Neuronal stem cell (in vitro differentiated cells): ENCODE data around the gene CRYBB2. TPM values are rescaled to one million over a fixed set of nuclear protein-coding genes. Genes with fewer than 3 reads are reported as not detected.
A peak's percentile ranks its signal among the peaks of the same experiment; 100 is the strongest.

Source experiments
- DNase-seq: peaks from one replicate; pipeline ENCODE4 v3.0.0-alpha.2; 2013; ENCODE audit warnings: low spot score
- H2AFZ ChIP-seq: one replicate; pipeline ENCODE4 v1.6.1; 2013; ENCODE audit warnings: mild to moderate bottlenecking, low read length, inconsistent platforms
- H2AK5ac ChIP-seq: 2 replicates; pipeline ENCODE4 v1.6.1; 2013; ENCODE audit warnings: low read depth, mild to moderate bottlenecking, inconsistent platforms, low read length, moderate library complexity, mixed read lengths
- H2BK120ac ChIP-seq: 2 replicates; pipeline ENCODE4 v1.6.1; 2013; ENCODE audit warnings: low read depth, mild to moderate bottlenecking, inconsistent platforms, low read length, moderate library complexity, mixed read lengths
- H2BK12ac ChIP-seq: one replicate; pipeline ENCODE4 v1.6.1; 2013; ENCODE audit warnings: low read length, inconsistent platforms
- H2BK15ac ChIP-seq: 2 replicates; pipeline ENCODE4 v1.6.1; 2013; ENCODE audit warnings: mild to moderate bottlenecking, low read length, inconsistent platforms, mixed read lengths
- H2BK5ac ChIP-seq: one replicate; pipeline ENCODE4 v1.6.1; 2013; ENCODE audit warnings: inconsistent platforms, mild to moderate bottlenecking, low read length, moderate library complexity
- H3K14ac ChIP-seq: one replicate; pipeline ENCODE4 v1.6.1; 2013; ENCODE audit warnings: low read length, inconsistent platforms
- H3K18ac ChIP-seq: 2 replicates; pipeline ENCODE4 v1.6.1; 2013; ENCODE audit warnings: low read length, inconsistent platforms
- H3K23ac ChIP-seq: 2 replicates; pipeline ENCODE4 v1.6.1; 2013; ENCODE audit warnings: low read depth, mild to moderate bottlenecking, mixed read lengths, low read length, inconsistent platforms; ENCODE audit not compliant: poor library complexity
- H3K27ac ChIP-seq: replicated peaks from 3 replicates; pipeline ENCODE4 v1.5.1; 2013; ENCODE audit warnings: low read length, inconsistent platforms
- H3K27me3 ChIP-seq, 3 experiments: 2 replicates each; pipeline ENCODE4 v1.6.1; 2013; ENCODE audit warnings: low read length in 3 of 3, mild to moderate bottlenecking in 2 of 3, inconsistent platforms in 1 of 3, low read depth in 1 of 3, mixed read lengths in 1 of 3, moderate library complexity in 1 of 3; ENCODE audit not compliant: control insufficient read depth in 3 of 3, insufficient read depth in 3 of 3
- H3K36me3 ChIP-seq, 2 donors: replicated peaks in 1 of 2; 2 replicates each; pipeline ENCODE4 v1.6.1; 2013; ENCODE audit warnings: low read length in 2 of 2; ENCODE audit not compliant: control insufficient read depth in 2 of 2, insufficient read depth in 2 of 2
- H3K4ac ChIP-seq: 2 replicates; pipeline ENCODE4 v1.6.1; 2013; ENCODE audit warnings: inconsistent platforms, mild to moderate bottlenecking, low read length, moderate library complexity
- H3K4me1 ChIP-seq, 2 donors: 1 replicate in 1 of 2; 2 replicates in 1 of 2; pipeline ENCODE4 v1.6.1; 2013; ENCODE audit warnings: low read length in 2 of 2, low read depth in 1 of 2; ENCODE audit not compliant: control insufficient read depth in 2 of 2, insufficient read depth in 1 of 2
- H3K4me2 ChIP-seq: one replicate; pipeline ENCODE4 v1.6.1; 2013; ENCODE audit warnings: mild to moderate bottlenecking, low read length, inconsistent platforms; ENCODE audit not compliant: insufficient read depth, poor library complexity, severe bottlenecking
- H3K4me3 ChIP-seq, 2 donors: 2 replicates each; pipeline ENCODE4 v1.5.1; 2013; ENCODE audit warnings: low read length in 2 of 2, mild to moderate bottlenecking in 2 of 2, inconsistent platforms in 1 of 2, moderate library complexity in 1 of 2
- H3K79me1 ChIP-seq: one replicate; pipeline ENCODE4 v1.6.1; 2013; ENCODE audit warnings: low read depth, mild to moderate bottlenecking, inconsistent platforms, low read length, moderate library complexity
- H3K9ac ChIP-seq: one replicate; pipeline ENCODE4 v1.6.1; 2013; ENCODE audit warnings: mild to moderate bottlenecking, low read depth, low read length, inconsistent platforms; ENCODE audit not compliant: poor library complexity
- H3K9me3 ChIP-seq, 2 donors: replicated peaks in 1 of 2; 2 replicates each; pipeline versions ENCODE3 to v1.6.1; 2013; ENCODE audit warnings: low read length in 2 of 2, mild to moderate bottlenecking in 2 of 2, inconsistent platforms in 1 of 2, low read depth in 1 of 2, mixed read lengths in 1 of 2, moderate library complexity in 1 of 2; ENCODE audit not compliant: control insufficient read depth in 2 of 2, insufficient read depth in 1 of 2
- H4K8ac ChIP-seq: one replicate; pipeline ENCODE4 v1.6.1; 2013; ENCODE audit warnings: low read depth, mild to moderate bottlenecking, inconsistent platforms, low read length, moderate library complexity
- H4K91ac ChIP-seq: one replicate; pipeline ENCODE4 v1.6.1; 2013; ENCODE audit warnings: low read length, low read depth, mild to moderate bottlenecking, inconsistent platforms; ENCODE audit not compliant: poor library complexity
- WGBS, 2 donors: extraction: QIAGEN DNeasy Blood & Tissue Kit; methylation state at CpG; one replicate each; pipeline ENCODE4 v1.1.7; 2013; ENCODE audit warnings: missing lambda C conversion rate in 2 of 2, mixed read lengths in 1 of 2; ENCODE audit not compliant: insufficient read length in 2 of 2, insufficient replicate concordance in 1 of 2; ENCODE audit errors: extremely low coverage in 2 of 2; 5-methylcytosine and 5-hydroxymethylcytosine counted together
- polyA plus RNA-seq, 2 experiments: library from polyadenylated mRNA; stranded (reverse); fragments of 200-250 nt; gene quantifications; one replicate each; pipeline ENCODE4 v1.2.3, GENCODE V29; 2013

CRYBB2 gene, protein sequence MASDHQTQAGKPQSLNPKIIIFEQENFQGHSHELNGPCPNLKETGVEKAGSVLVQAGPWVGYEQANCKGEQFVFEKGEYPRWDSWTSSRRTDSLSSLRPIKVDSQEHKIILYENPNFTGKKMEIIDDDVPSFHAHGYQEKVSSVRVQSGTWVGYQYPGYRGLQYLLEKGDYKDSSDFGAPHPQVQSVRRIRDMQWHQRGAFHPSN
- polyA plus RNA-seq (2013, experiment 1 of 2): 0.22 TPM
- polyA plus RNA-seq (2013, experiment 2 of 2): 0.28 TPM

DNA sequence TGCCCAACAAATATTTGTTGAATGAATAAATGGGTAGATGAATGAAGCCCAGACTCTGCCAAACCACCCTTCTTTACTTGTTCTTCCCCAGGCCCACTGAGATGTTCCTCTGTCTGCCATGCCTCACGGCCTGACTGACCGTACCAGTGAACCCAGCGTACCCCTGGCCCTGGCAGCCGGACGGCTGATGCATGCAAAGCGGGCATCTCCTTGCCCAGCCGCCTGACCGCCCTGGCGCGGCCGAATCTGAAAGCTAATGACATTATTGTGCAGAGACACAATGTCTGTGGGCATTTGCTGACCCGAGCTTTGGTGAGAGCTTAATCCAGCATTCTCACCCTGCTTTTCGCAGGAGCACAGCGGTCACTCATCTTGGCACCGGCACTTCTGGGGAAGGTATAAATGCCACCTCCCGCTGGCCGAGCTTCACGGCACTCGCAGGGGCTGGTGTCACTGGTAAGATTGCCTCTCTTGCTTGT lies at the start of gene CRYBB2:
CRYBB2 (plus strand) TSS at position 429 of the 479 bp plus-strand sequence. CDS start 1,791 bp downstream, outside the sequence.
- Histone ChIP-seq H3K4me2 (no peak within 1 kb of the TSS), H2AK5ac (no peak within 1 kb of the TSS), H3K36me3 (no peaks in the 10 kb centered on the region), H3K4me1 (peaks cover 0 to 1% of the 10 kb centered on the region in 2 donors), H3K9me3 (no peaks in the 10 kb centered on the region), H2BK5ac (no peak within 1 kb of the TSS), H4K8ac (no peak within 1 kb of the TSS), H3K9ac (no peak within 1 kb of the TSS), H3K27ac (no peak within 1 kb of the TSS), H3K4ac (no peak within 1 kb of the TSS), H2BK15ac (no peak within 1 kb of the TSS), H3K23ac (peak within 1 kb of the TSS; percentile 36), H3K79me1 (no peaks in the 10 kb centered on the region), H2BK120ac (no peak within 1 kb of the TSS), H2BK12ac (no peak within 1 kb of the TSS), H3K18ac (peak within 1 kb of the TSS; percentile 49), H4K91ac (no peak within 1 kb of the TSS), H3K14ac (no peak within 1 kb of the TSS), H3K4me3 (peak within 1 kb of the TSS in 1 of 2 donors; percentile 33), H3K27me3 (peaks cover 0 to 18% (median 0%) of the 10 kb centered on the region in 3 experiments), H2AFZ (no peak within 1 kb of the TSS)
- no peak for DNase-seq
- WGBS, 2 donors: no CpG with 5 or more reads among the region's 19 CpGs

DNA sequence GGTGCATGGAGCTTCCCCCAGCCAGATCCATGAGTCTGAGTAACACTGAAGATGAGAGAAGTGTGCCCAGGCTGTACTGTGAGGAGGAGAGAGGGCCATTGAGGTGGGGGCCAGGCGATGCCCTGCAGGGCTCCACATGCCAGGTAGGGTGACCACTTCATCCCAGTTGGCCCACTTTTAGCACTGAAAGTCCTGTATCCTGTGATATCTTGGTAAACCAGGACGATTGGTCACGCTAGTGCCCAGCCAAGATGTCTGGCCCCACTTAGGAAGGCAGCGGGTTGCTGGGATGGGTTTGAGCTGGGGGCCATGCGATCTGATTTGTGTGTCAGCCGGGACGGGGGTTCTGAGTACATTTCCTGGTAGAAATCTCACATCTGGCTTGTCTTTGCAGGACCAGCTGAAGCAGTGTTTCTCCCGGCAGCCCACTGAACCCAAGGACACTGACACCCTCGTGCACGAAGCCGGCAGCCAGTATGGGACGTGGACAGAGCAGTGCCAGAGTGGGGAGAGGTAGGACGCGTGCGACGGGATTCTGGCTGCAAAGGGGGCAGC lies 48.9 kb upstream of the CRYBB2 start:
- Histone ChIP-seq H2AFZ (no peak overlapping the region), H3K9me3 (no peaks in the 10 kb centered on the region), H3K79me1 (no peaks in the 10 kb centered on the region), H3K18ac (peak overlapping the region; percentile 25), H3K4ac (no peak overlapping the region), H3K14ac (no peak overlapping the region), H3K4me1 (peaks cover 0 to 2% of the 10 kb centered on the region in 2 donors), H2BK120ac (no peak overlapping the region), H3K4me2 (no peak overlapping the region), H3K27me3 (no peaks in the 10 kb centered on the region), H2BK12ac (no peak overlapping the region), H2BK15ac (no peak overlapping the region), H2AK5ac (no peak overlapping the region), H2BK5ac (no peak overlapping the region), H4K8ac (no peak overlapping the region), H3K36me3 (peaks cover 11 to 27% of the 10 kb centered on the region in 2 donors), H3K4me3 (no peak overlapping the region), H3K9ac (no peak overlapping the region), H4K91ac (no peak overlapping the region), H3K23ac (peak overlapping the region; percentile 52), H3K27ac (no peak overlapping the region)
- DNase-seq: no peak
- WGBS, 2 donors: no CpG with 5 or more reads among the region's 16 CpGs

DNA sequence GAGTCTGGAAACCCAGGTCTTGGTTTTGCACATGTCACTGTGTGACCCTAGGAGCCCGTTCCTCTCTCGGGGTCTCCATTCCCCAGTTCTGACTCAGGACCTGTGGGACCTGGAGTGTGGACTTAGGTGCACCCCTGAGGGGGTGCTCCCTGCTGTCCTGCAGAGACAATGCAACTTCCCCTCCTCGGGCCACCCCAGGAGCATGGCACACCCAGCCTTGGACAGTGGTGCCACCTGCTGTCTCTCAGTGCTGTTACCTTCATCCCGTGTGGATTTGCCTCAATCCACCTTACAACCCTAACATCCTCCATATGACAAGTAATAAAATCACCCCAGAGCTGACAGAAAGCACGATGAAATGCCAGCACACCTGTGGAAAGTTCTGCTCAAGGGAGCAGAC lies 47.3 kb upstream of the CRYBB2 start:
- Histone ChIP-seq H3K14ac (no peak overlapping the region), H3K9me3 (no peaks in the 10 kb centered on the region), H3K9ac (no peak overlapping the region), H3K27ac (no peak overlapping the region), H2BK120ac (no peak overlapping the region), H3K4ac (no peak overlapping the region), H3K4me2 (no peak overlapping the region), H3K18ac (no peak overlapping the region), H2BK12ac (no peak overlapping the region), H2BK5ac (no peak overlapping the region), H3K27me3 (no peaks in the 10 kb centered on the region), H2AK5ac (no peak overlapping the region), H2BK15ac (no peak overlapping the region), H2AFZ (no peak overlapping the region), H3K23ac (no peak overlapping the region), H3K4me1 (peaks cover 0 to 2% of the 10 kb centered on the region in 2 donors), H4K91ac (no peak overlapping the region), H4K8ac (no peak overlapping the region), H3K36me3 (peaks cover 18 to 43% of the 10 kb centered on the region in 2 donors), H3K4me3 (no peak overlapping the region), H3K79me1 (no peaks in the 10 kb centered on the region)
- DNase-seq: no peak
- WGBS, 2 donors: no CpG with 5 or more reads among the region's 5 CpGs

DNA sequence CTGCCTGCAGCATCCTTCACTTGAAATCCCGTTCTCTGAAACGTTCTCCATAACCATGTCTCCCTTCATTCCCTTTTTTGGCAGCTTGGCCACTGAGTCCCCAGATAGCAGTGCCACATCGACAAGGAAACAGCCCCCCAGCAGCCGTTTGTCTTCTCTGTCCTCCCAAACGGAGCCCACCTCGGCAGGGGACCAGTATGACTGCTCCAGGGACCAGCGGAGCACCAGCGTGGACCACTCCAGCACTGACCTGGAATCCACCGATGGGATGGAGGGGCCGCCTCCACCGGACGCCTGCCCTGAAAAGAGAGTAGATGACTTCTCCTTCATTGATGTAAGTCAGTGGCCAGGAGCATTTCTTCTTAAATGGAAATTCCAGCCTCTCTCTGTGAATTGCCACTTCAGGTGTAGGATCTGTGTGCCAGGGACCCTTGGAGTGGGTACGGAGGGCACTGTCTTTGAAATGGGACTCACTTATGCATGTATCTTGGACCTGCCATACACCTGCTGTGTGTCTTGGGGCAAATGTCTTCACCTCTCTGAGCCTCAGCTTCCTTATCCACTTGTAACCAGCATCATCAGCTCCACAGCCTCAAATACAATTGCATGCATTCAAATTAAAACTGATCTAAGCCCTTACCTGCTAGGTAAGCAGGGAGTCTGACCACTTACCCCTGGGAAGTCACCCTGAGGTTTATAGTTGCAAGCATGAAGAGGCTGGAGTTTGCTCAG lies 45.1 kb upstream of the CRYBB2 start:
- peaks cover 19 to 56% of the 10 kb centered on the region in 2 donors for H3K36me3 ChIP-seq

More for the DNA sequence above, 45.1 kb upstream of the CRYBB2 start:
- H4K91ac ChIP-seq: no peak overlapping the region
- H2BK12ac ChIP-seq: no peak overlapping the region
- no peak overlapping the region for H4K8ac ChIP-seq
- H3K4me1 ChIP-seq: peaks cover 0 to 2% of the 10 kb centered on the region in 2 donors
- no peak overlapping the region for H2BK15ac ChIP-seq
- no peak overlapping the region for H3K27ac ChIP-seq
- no peak overlapping the region for H3K4me3 ChIP-seq
- H2AK5ac ChIP-seq: no peak overlapping the region
- no peak overlapping the region for H3K4ac ChIP-seq
- no peaks in the 10 kb centered on the region for H3K27me3 ChIP-seq
- H2BK5ac ChIP-seq: no peak overlapping the region
- H3K4me2 ChIP-seq: no peak overlapping the region
- H3K79me1 ChIP-seq: no peaks in the 10 kb centered on the region
- peaks cover 0 to 1% of the 10 kb centered on the region in 2 donors for H3K9me3 ChIP-seq
- no CpG with 5 or more reads among the region's 13 CpGs for WGBS, 2 donors
- no peak overlapping the region for H2AFZ ChIP-seq
- H3K18ac ChIP-seq: no peak overlapping the region
- no peak overlapping the region for H3K9ac ChIP-seq
- no peak for DNase-seq
- H2BK120ac ChIP-seq: no peak overlapping the region
- no peak overlapping the region for H3K23ac ChIP-seq
- no peak overlapping the region for H3K14ac ChIP-seq
